Vagina (tissue), 2 donors: Measurements from ENCODE around the gene TNIK. TPM values are rescaled to one million over a fixed set of nuclear protein-coding genes. Genes with fewer than 3 reads are reported as not detected.

ENCODE experiments used
- DNase-seq, 2 donors: peaks; one replicate each; pipeline ENCODE4 v3.0.0-alpha.2; 2017; ENCODE audit errors: extremely low spot score in 2 of 2
- H3K27ac ChIP-seq: fragments of 200-600 bp; sonication (generic); one replicate; pipeline ENCODE4 v1.5.1; 2019
- H3K27me3 ChIP-seq: fragments of 200-600 bp; sonication (generic); one replicate; pipeline ENCODE4 v1.5.1; 2019
- H3K36me3 ChIP-seq, 2 donors: fragments of 200-600 bp; sonication (generic); one replicate each; pipeline ENCODE4 v1.5.1; 2017 to 2019
- H3K4me1 ChIP-seq: fragments of 200-600 bp; sonication (generic); one replicate; pipeline ENCODE4 v1.5.1; 2019
- H3K4me3 ChIP-seq, 2 donors: fragments of 200-600 bp; sonication (generic); 1 replicate in 1 of 2; 2 replicates in 1 of 2; pipeline ENCODE4 v1.5.1; 2016 to 2019
- H3K9me3 ChIP-seq: fragments of 200-600 bp; sonication (generic); one replicate; pipeline ENCODE4 v1.5.1; 2019
- CTCF ChIP-seq, 3 experiments: fragments of 450-650 bp in 2 of 3; fragments of 200-600 bp in 1 of 3; sonication (generic) in 1 of 3; IDR thresholded peaks; one replicate each; pipeline ENCODE4 v1.5.1; 2017 to 2019; ENCODE audit warnings: antibody characterized with exemption in 3 of 3, mild to moderate bottlenecking in 2 of 3, moderate library complexity in 2 of 3
- POLR2A ChIP-seq, 2 donors: fragments of 450-650 bp; IDR thresholded peaks; one replicate each; pipeline ENCODE4 v1.6.1; 2017; ENCODE audit warnings: antibody characterized with exemption in 2 of 2, mild to moderate bottlenecking in 2 of 2, moderate library complexity in 2 of 2
- POLR2AphosphoS5 ChIP-seq, 2 donors: sonication (generic); formaldehyde crosslinking; IDR thresholded peaks; one replicate each; pipeline ENCODE4 v1.9.0; 2017; ENCODE audit warnings: antibody characterized with exemption in 2 of 2, mild to moderate bottlenecking in 2 of 2, low read depth in 1 of 2; ENCODE audit not compliant: insufficient read depth in 1 of 2
- intact Hi-C: fragments of 100-400 bp; cut with DNase I; formaldehyde crosslinking; loops from one replicate; pipeline ENCODE4 v1.15.1; 2023
- total RNA-seq: library from RNA; depleted of rRNA; stranded (reverse); fragments of >200 nt; gene quantifications from one replicate; pipeline ENCODE4 v1.2.3, GENCODE V29; 2016

TNIK gene
- total RNA-seq, 1 donor from 2014 or later, result 5.9 TPM

- Histone ChIP-seq H3K9me3 (no peaks in the 10 kb centered on the region), H3K27me3 (no peaks in the 10 kb centered on the region), H3K4me1 (no peaks in the 10 kb centered on the region), H3K27ac (no peak overlapping the region), H3K4me3 (no peak overlapping the region), H3K36me3 (no peaks in the 10 kb centered on the region)
- intact Hi-C loops, result no loop called here
- DNase-seq, result no peak
- TF ChIP-seq POLR2AphosphoS5 (IDR thresholded peaks at IDR 0.05; ENCODE audit: insufficient read depth in 1 of 2, low read depth in 1 of 2), result no peak
- TF ChIP-seq CTCF (IDR thresholded peaks at IDR 0.05), result no peak
- TF ChIP-seq POLR2A (IDR thresholded peaks at IDR 0.05), result no peak
These were observed 108.5 kb downstream of the TNIK start for GRCh38 chr3:171351676-171352075.

DNA sequence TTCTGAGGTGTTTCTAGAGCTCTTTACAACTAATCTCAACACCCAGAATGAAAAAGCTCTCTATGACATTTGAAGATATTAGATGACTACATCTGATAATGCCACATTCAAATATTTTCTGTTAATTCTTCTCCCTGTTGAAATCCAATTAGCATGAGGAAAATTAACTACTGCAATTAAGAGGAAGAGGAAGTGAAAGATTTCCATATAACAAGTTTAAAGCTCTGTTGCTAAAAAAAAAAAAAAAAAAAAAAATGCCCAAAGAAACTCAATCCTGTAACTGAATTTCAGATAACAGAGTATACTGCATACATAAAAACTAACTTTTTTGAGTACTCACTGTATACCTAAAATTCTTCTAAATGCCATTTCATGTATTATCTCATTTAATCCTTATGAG, 109.8 kb downstream of the TNIK start:
- Histone ChIP-seq H3K27me3 (no peaks in the 10 kb centered on the region), H3K27ac (no peak overlapping the region), H3K4me1 (no peaks in the 10 kb centered on the region), H3K36me3 (no peaks in the 10 kb centered on the region), H3K4me3 (no peak overlapping the region), H3K9me3 (no peaks in the 10 kb centered on the region)
- intact Hi-C loops, result no loop called here
- TF ChIP-seq POLR2AphosphoS5 (IDR thresholded peaks at IDR 0.05; ENCODE audit: insufficient read depth in 1 of 2, low read depth in 1 of 2) (no peak), POLR2A (IDR thresholded peaks at IDR 0.05) (no peak), CTCF (IDR thresholded peaks at IDR 0.05) (no peak)
- no peak for DNase-seq

GRCh38 chr3:171349392-171349791, 110.8 kb downstream of the TNIK start:
- TF ChIP-seq POLR2AphosphoS5 (IDR thresholded peaks at IDR 0.05; ENCODE audit: insufficient read depth in 1 of 2, low read depth in 1 of 2) (no peak), POLR2A (IDR thresholded peaks at IDR 0.05) (no peak), CTCF (IDR thresholded peaks at IDR 0.05) (no peak)
- intact Hi-C loops, result no loop called here
- H3K4me1 ChIP-seq, result no peaks in the 10 kb centered on the region
- no peak for DNase-seq
- no peaks in the 10 kb centered on the region for H3K36me3 ChIP-seq
- no peak overlapping the region for H3K4me3 ChIP-seq
- H3K27me3 ChIP-seq, result no peaks in the 10 kb centered on the region
- no peaks in the 10 kb centered on the region for H3K9me3 ChIP-seq
- H3K27ac ChIP-seq, result no peak overlapping the region

DNA sequence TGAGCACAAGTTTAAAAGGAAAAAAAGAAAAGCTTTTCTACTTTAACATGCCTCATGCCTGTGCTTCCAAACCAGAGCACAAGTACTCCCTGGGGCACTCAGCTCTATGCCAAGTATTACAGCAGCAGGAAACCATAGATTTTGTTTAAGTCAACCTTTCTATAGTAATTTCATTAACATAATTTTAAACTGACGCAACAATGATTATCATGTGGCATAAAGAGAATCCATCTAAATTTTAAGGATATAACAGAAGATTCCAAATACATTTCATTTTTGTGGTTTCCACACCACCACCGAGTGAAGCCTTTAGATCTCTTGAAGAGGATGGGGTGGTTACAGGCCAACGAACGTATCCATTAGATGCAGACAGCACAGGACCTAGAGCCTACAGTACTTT, 112.1 kb downstream of the TNIK start:
- Histone ChIP-seq H3K36me3 (no peaks in the 10 kb centered on the region), H3K27me3 (no peaks in the 10 kb centered on the region), H3K27ac (no peak overlapping the region), H3K4me1 (no peaks in the 10 kb centered on the region), H3K4me3 (no peak overlapping the region), H3K9me3 (no peaks in the 10 kb centered on the region)
- TF ChIP-seq POLR2AphosphoS5 (IDR thresholded peaks at IDR 0.05; ENCODE audit: insufficient read depth in 1 of 2, low read depth in 1 of 2), result no peak
- no peak for TF ChIP-seq CTCF (IDR thresholded peaks at IDR 0.05)
- no peak for TF ChIP-seq POLR2A (IDR thresholded peaks at IDR 0.05)
- DNase-seq, result no peak
- intact Hi-C loops, result no loop called here

GRCh38 chr3:171347301-171348039, 112.7 kb downstream of the TNIK start:
- no peak for DNase-seq
- no peaks in the 10 kb centered on the region for H3K27me3 ChIP-seq
- H3K9me3 ChIP-seq, result no peaks in the 10 kb centered on the region
- intact Hi-C loops, result no loop called here
- no peak for TF ChIP-seq CTCF (IDR thresholded peaks at IDR 0.05)
- no peak for TF ChIP-seq POLR2A (IDR thresholded peaks at IDR 0.05)
- H3K4me1 ChIP-seq, result no peaks in the 10 kb centered on the region
- H3K36me3 ChIP-seq, result no peaks in the 10 kb centered on the region
- H3K4me3 ChIP-seq, result no peak overlapping the region
- no peak overlapping the region for H3K27ac ChIP-seq
